GM19328 (cell line): ENCODE results near the gene SCN4A.

Source experiments
- ATAC-seq: cut with Tn5 transposase; IDR thresholded peaks from one replicate; pipeline ENCODE4 v1.9.1; 2021; ENCODE audit warnings: mild to moderate bottlenecking, moderate library complexity; ENCODE audit not compliant: unreplicated experiment

The SCN4A gene

GRCh38 chr17:63960006-63960405 is 12.7 kb downstream of the SCN4A start:
- ATAC-seq: no peak

GRCh38 chr17:63956296-63956920 is 16.3 kb downstream of the SCN4A start:
- ATAC-seq: no peak

- no peak for ATAC-seq
Observed at GRCh38 chr17:63955791-63956190, 16.9 kb downstream of the SCN4A start.

GRCh38 chr17:63955232-63955631 is 17.5 kb downstream of the SCN4A start:
- no peak for ATAC-seq

GRCh38 chr17:63954402-63955063 is 18.2 kb downstream of the SCN4A start:
- ATAC-seq: no peak

GRCh38 chr17:63950940-63951907 is 21.5 kb downstream of the SCN4A start:
- ATAC-seq: no peak

- no peak for ATAC-seq
Observed at GRCh38 chr17:63949576-63950250, 23.0 kb downstream of the SCN4A start.

GRCh38 chr17:63948521-63948920 is 24.2 kb downstream of the SCN4A start:
- ATAC-seq: no peak

- ATAC-seq: no peak
Observed at GRCh38 chr17:63947711-63948330, 24.9 kb downstream of the SCN4A start.

GRCh38 chr17:63946440-63947363 is 26.0 kb downstream of the SCN4A start:
- ATAC-seq: no peak

- no peak for ATAC-seq
Observed at GRCh38 chr17:63945784-63946439, 26.8 kb downstream of the SCN4A start.

GRCh38 chr17:63944736-63945499 is 27.8 kb downstream of the SCN4A start:
- no peak for ATAC-seq

- ATAC-seq: no peak
Observed at GRCh38 chr17:63943745-63944144, 29.0 kb downstream of the SCN4A start.

- no peak for ATAC-seq
Observed at GRCh38 chr17:63942309-63942985, 30.3 kb downstream of the SCN4A start.

GRCh38 chr17:63941751-63942150 is 31.0 kb downstream of the SCN4A start:
- no peak for ATAC-seq

- ATAC-seq: no peak
Observed at GRCh38 chr17:63941162-63941561, 31.6 kb downstream of the SCN4A start.

- ATAC-seq: no peak
Observed at GRCh38 chr17:63940584-63940983, 32.1 kb downstream of the SCN4A start.

GRCh38 chr17:63939884-63940283 is 32.8 kb downstream of the SCN4A start:
- no peak for ATAC-seq
